GM21576 (cell line): ENCODE data around the gene C17orf67.

Experiments
- ATAC-seq: cut with Tn5 transposase; IDR thresholded peaks from one replicate; pipeline ENCODE4 v1.9.1; 2021; ENCODE audit warnings: mild to moderate bottlenecking, moderate library complexity; ENCODE audit not compliant: unreplicated experiment

The C17orf67 gene

GRCh38 chr17:56809820-56810179, 23.9 kb downstream of the C17orf67 start:
- ATAC-seq: no peak

GRCh38 chr17:56809106-56809819, 24.5 kb downstream of the C17orf67 start:
- ATAC-seq: no peak

GRCh38 chr17:56808503-56808902, 25.2 kb downstream of the C17orf67 start:
- no peak for ATAC-seq

GRCh38 chr17:56807723-56808122, 26.0 kb downstream of the C17orf67 start:
- no peak for ATAC-seq

- ATAC-seq: no peak
These were observed 26.8 kb downstream of the C17orf67 start for GRCh38 chr17:56806949-56807348.

- no peak for ATAC-seq
These were observed 29.3 kb downstream of the C17orf67 start for GRCh38 chr17:56804454-56804853.

- no peak for ATAC-seq
These were observed 30.6 kb downstream of the C17orf67 start for GRCh38 chr17:56803071-56803470.

GRCh38 chr17:56801459-56802178, 32.1 kb downstream of the C17orf67 start:
- ATAC-seq: no peak

- ATAC-seq: no peak
These were observed 34.8 kb downstream of the C17orf67 start for GRCh38 chr17:56798916-56799315.

- ATAC-seq: no peak
These were observed 37.2 kb downstream of the C17orf67 start for GRCh38 chr17:56796536-56796935.

GRCh38 chr17:56795221-56795865, 38.4 kb downstream of the C17orf67 start:
- no peak for ATAC-seq

GRCh38 chr17:56793957-56794356, 39.8 kb downstream of the C17orf67 start:
- ATAC-seq: no peak

GRCh38 chr17:56793531-56793930, 40.2 kb downstream of the C17orf67 start:
- ATAC-seq: no peak

- ATAC-seq: no peak
These were observed 41.5 kb downstream of the C17orf67 start for GRCh38 chr17:56792267-56792666.

GRCh38 chr17:56786989-56787482, 46.7 kb downstream of the C17orf67 start:
- peak; percentile 73 for ATAC-seq

GRCh38 chr17:56785997-56786680, 47.6 kb downstream of the C17orf67 start:
- no peak for ATAC-seq

- ATAC-seq: no peak
These were observed 48.3 kb downstream of the C17orf67 start for GRCh38 chr17:56785405-56785804.

- ATAC-seq: no peak
These were observed 51.4 kb downstream of the C17orf67 start for GRCh38 chr17:56782338-56782737.

GRCh38 chr17:56781906-56782305, 51.8 kb downstream of the C17orf67 start:
- no peak for ATAC-seq

- peak; percentile 88 for ATAC-seq
These were observed 53.6 kb downstream of the C17orf67 start for GRCh38 chr17:56779898-56780777.
